PC-3 (cell line): ENCODE measurements around the gene CBFA2T3. TPM values are rescaled to one million over a fixed set of nuclear protein-coding genes. Genes with fewer than 3 reads are reported as not detected.

Experiments used
- ATAC-seq: fragments of 200-7000 bp; cut with Tn5 transposase; 2 replicates; pipeline ENCODE4 v1.9.1; 2020; ENCODE audit warnings: mild to moderate bottlenecking, moderate library complexity
- BruUV-seq: library from RNA; stranded (reverse); fragments of 400-500 nt; replicated peaks from 2 replicates; lab custom pipeline; 2021; lab: Mats Ljungman, UMichigan
- CTCF ChIA-PET: fragments of 300-600 bp; sonication (Branson Sonifier 250); formaldehyde crosslinking; loops from one replicate; lab custom pipeline; 2022; ENCODE audit warnings: antibody characterized with exemption; lab: Charles Lee
- POLR2A ChIA-PET: fragments of 300-600 bp; sonication (Branson Sonifier 250); formaldehyde crosslinking; loops from one replicate; lab custom pipeline; 2022; ENCODE audit warnings: antibody characterized with exemption; ENCODE audit not compliant: unreplicated experiment; lab: Charles Lee
- DNase-seq: peaks from one replicate; pipeline ENCODE4 v3.0.0-alpha.2; 2015
- H2AFZ ChIP-seq: fragments of 300-600 bp; sonication (generic); 2 replicates; pipeline ENCODE4 v1.6.0; 2016; ENCODE audit warnings: antibody characterized with exemption, low read length
- H3F3A ChIP-seq: fragments of 300-600 bp; sonication (generic); one replicate; pipeline ENCODE4 v1.6.0; 2017; ENCODE audit warnings: antibody characterized with exemption, low read length, control low read depth, mild to moderate bottlenecking; ENCODE audit not compliant: unreplicated experiment
- H3K27ac ChIP-seq: fragments of 300-600 bp; sonication (generic); 2 replicates; pipeline ENCODE4 v1.5.1; 2016; ENCODE audit warnings: mild to moderate bottlenecking, low read length
- H3K27me3 ChIP-seq: fragments of 300-600 bp; sonication (generic); 2 replicates; pipeline ENCODE4 v1.6.1; 2016; ENCODE audit warnings: low read length, mixed read lengths
- H3K36me3 ChIP-seq: fragments of 300-600 bp; sonication (generic); 2 replicates; pipeline ENCODE4 v1.6.1; 2016; ENCODE audit warnings: low read depth, mixed run types, low read length, mixed read lengths
- H3K4me1 ChIP-seq: fragments of 300-600 bp; sonication (generic); 2 replicates; pipeline ENCODE4 v1.5.1; 2016; ENCODE audit warnings: low read length; ENCODE audit not compliant: insufficient read depth
- H3K4me2 ChIP-seq: fragments of 300-600 bp; sonication (generic); 2 replicates; pipeline ENCODE4 v1.6.0; 2016; ENCODE audit warnings: low read length
- H3K4me3 ChIP-seq: fragments of 300-600 bp; sonication (generic); 2 replicates; pipeline ENCODE4 v1.5.1; 2016; ENCODE audit warnings: mild to moderate bottlenecking, low read length, mixed read lengths
- H3K79me2 ChIP-seq: fragments of 300-600 bp; sonication (generic); 2 replicates; pipeline ENCODE4 v1.6.1; 2017; ENCODE audit warnings: low read length, mixed read lengths
- H3K9ac ChIP-seq: fragments of 300-600 bp; sonication (generic); 2 replicates; pipeline ENCODE4 v1.6.0; 2016; ENCODE audit warnings: mild to moderate bottlenecking, low read length
- H3K9me2 ChIP-seq: fragments of 300-600 bp; sonication (generic); replicated peaks from 2 replicates; pipeline ENCODE4 v1.6.1; 2016; ENCODE audit warnings: mixed run types, low read length, mixed read lengths
- H3K9me3 ChIP-seq: fragments of 300-600 bp; sonication (generic); 2 replicates; pipeline ENCODE4 v1.6.1; 2016; ENCODE audit warnings: low read length, mixed read lengths
- H4K20me1 ChIP-seq: fragments of 300-600 bp; sonication (generic); 2 replicates; pipeline ENCODE4 v1.6.1; 2016; ENCODE audit warnings: low read length, mixed read lengths
- CTCF ChIP-seq: fragments of 300-600 bp; sonication (generic); conservative IDR thresholded peaks from 2 replicates; pipeline ENCODE4 v1.5.1; 2017; ENCODE audit warnings: antibody characterized with exemption, low read depth, mild to moderate bottlenecking, low read length
- EZH2 ChIP-seq: fragments of 300-600 bp; sonication (generic); IDR thresholded peaks from one replicate; pipeline ENCODE4 v1.6.1; 2017; ENCODE audit warnings: antibody characterized with exemption, mild to moderate bottlenecking, low read length; ENCODE audit not compliant: unreplicated experiment
- EZH2phosphoT487 ChIP-seq: fragments of 300-600 bp; sonication (generic); IDR thresholded peaks from 2 replicates; pipeline ENCODE4 v1.6.1; 2018; ENCODE audit warnings: mild to moderate bottlenecking, antibody characterized with exemption, low read length, borderline replicate concordance
- intact Hi-C: fragments of 100-400 bp; cut with micrococcal nuclease; formaldehyde crosslinking; loops from 2 replicates; pipeline ENCODE4 v1.9.0; 2023
- total RNA-seq: library from RNA; depleted of rRNA; stranded (reverse); fragments of >200 nt; gene quantifications from 2 replicates; pipeline ENCODE4 v1.2.3, GENCODE V29; 2014

The CBFA2T3 gene
- total RNA-seq, 1 experiment from 2014 or later, result not detected

- BruUV-seq, result no TSS peak
- Histone ChIP-seq H3K27ac (no peak overlapping the region), H3F3A (no peaks in the 10 kb centered on the region), H3K4me3 (no peak overlapping the region), H3K79me2 (no peaks in the 10 kb centered on the region), H3K4me2 (no peak overlapping the region), H2AFZ (no peak overlapping the region), H3K9me3 (no peaks in the 10 kb centered on the region), H3K27me3 (peaks cover 1% of the 10 kb centered on the region; the same call in 1 of the 2 replicates), H3K36me3 (no peaks in the 10 kb centered on the region), H4K20me1 (no peaks in the 10 kb centered on the region), H3K4me1 (no peaks in the 10 kb centered on the region), H3K9me2 (no peaks in the 10 kb centered on the region), H3K9ac (no peak overlapping the region)
- ATAC-seq (no peak), DNase-seq (no peak)
- CTCF ChIA-PET, result no interaction called here
- POLR2A ChIA-PET, result no interaction called here
- no peak for TF ChIP-seq EZH2phosphoT487
- TF ChIP-seq EZH2, result no peak
- TF ChIP-seq CTCF, result no peak
- intact Hi-C loops, result no loop called here
These were observed 42.8 kb downstream of the CBFA2T3 start for GRCh38 chr16:88934066-88934667.

- CTCF ChIA-PET, result no interaction called here
- BruUV-seq, result no TSS peak
- Histone ChIP-seq H3F3A (no peaks in the 10 kb centered on the region), H3K36me3 (no peaks in the 10 kb centered on the region), H3K4me1 (no peaks in the 10 kb centered on the region), H3K4me2 (no peak overlapping the region), H3K9ac (no peak overlapping the region), H4K20me1 (no peaks in the 10 kb centered on the region), H3K4me3 (no peak overlapping the region), H3K9me3 (no peaks in the 10 kb centered on the region), H3K9me2 (no peaks in the 10 kb centered on the region), H3K27me3 (no peaks in the 10 kb centered on the region), H3K79me2 (no peaks in the 10 kb centered on the region), H3K27ac (no peak overlapping the region), H2AFZ (no peak overlapping the region)
- ATAC-seq (no peak), DNase-seq (no peak)
- intact Hi-C loops, result no loop called here
- POLR2A ChIA-PET, result no interaction called here
- TF ChIP-seq EZH2phosphoT487 (no peak), EZH2 (no peak), CTCF (no peak)
These were observed 44.1 kb downstream of the CBFA2T3 start for GRCh38 chr16:88932929-88933328.

GRCh38 chr16:88931936-88932335 is 45.1 kb downstream of the CBFA2T3 start:
- Histone ChIP-seq H3K27ac (no peak overlapping the region), H3K79me2 (no peaks in the 10 kb centered on the region), H3K36me3 (no peaks in the 10 kb centered on the region), H4K20me1 (no peaks in the 10 kb centered on the region), H3K4me3 (no peak overlapping the region), H3K9ac (no peak overlapping the region), H3K4me2 (no peak overlapping the region), H3K9me3 (no peaks in the 10 kb centered on the region), H3F3A (no peaks in the 10 kb centered on the region), H3K9me2 (no peaks in the 10 kb centered on the region), H2AFZ (no peak overlapping the region), H3K4me1 (no peaks in the 10 kb centered on the region), H3K27me3 (no peaks in the 10 kb centered on the region)
- no TSS peak for BruUV-seq
- ATAC-seq (no peak), DNase-seq (no peak)
- TF ChIP-seq CTCF (no peak), EZH2phosphoT487 (no peak), EZH2 (no peak)
- ChIA-PET CTCF (no interaction called here), POLR2A (no interaction called here)
- intact Hi-C loops, result no loop called here
